H1 (cell line): ENCODE results near the gene ERP44. TPM values are rescaled to one million over a fixed set of nuclear protein-coding genes. Genes with fewer than 3 reads are reported as not detected.

Experiments
- CTCF ChIA-PET: fragments of 300-600 bp; sonication (Branson Sonifier 250); formaldehyde crosslinking; loops from one replicate; lab custom pipeline; 2021; ENCODE audit not compliant: partially characterized antibody; lab: Charles Lee
- POLR2A ChIA-PET: fragments of 300-600 bp; sonication (Branson Sonifier 250); formaldehyde crosslinking; loops from one replicate; lab custom pipeline; 2021; ENCODE audit warnings: inconsistent platforms; ENCODE audit not compliant: partially characterized antibody; lab: Charles Lee
- DNase-seq, 2 experiments: peaks; one replicate each; pipeline versions ENCODE4 v3.0.0 to v3.0.0-alpha.2; 2010 to 2022; ENCODE audit warnings: low spot score in 2 of 2, low read depth in 1 of 2, mixed read lengths in 1 of 2
- FAIRE-seq: peaks from 2 replicates; lab custom pipeline; 2011; peaks lifted over from hg19 to GRCh38; lab: Jason Lieb, UNC
- H2AFZ ChIP-seq: 2 replicates; pipeline ENCODE4 v1.8.1; 2012; ENCODE audit warnings: low read length, inconsistent platforms
- H2AK5ac ChIP-seq: 2 replicates; pipeline ENCODE4 v1.6.1; 2013; ENCODE audit warnings: low read depth, low read length
- H2BK120ac ChIP-seq: replicated peaks from 2 replicates; pipeline ENCODE3; 2013; ENCODE audit warnings: low read depth, low read length, inconsistent platforms
- H2BK12ac ChIP-seq: 2 replicates; pipeline ENCODE4 v1.6.1; 2013; ENCODE audit warnings: low read depth, low read length
- H2BK15ac ChIP-seq: 2 replicates; pipeline ENCODE4 v1.6.1; 2013; ENCODE audit warnings: low read length
- H2BK20ac ChIP-seq: 2 replicates; pipeline ENCODE4 v1.6.1; 2013; ENCODE audit warnings: low read length
- H2BK5ac ChIP-seq: 2 replicates; pipeline ENCODE4 v1.6.1; 2013; ENCODE audit warnings: low read depth, low read length
- H3K14ac ChIP-seq: 2 replicates; pipeline ENCODE4 v1.6.1; 2013; ENCODE audit warnings: inconsistent platforms; ENCODE audit not compliant: insufficient read length
- H3K18ac ChIP-seq: 2 replicates; pipeline ENCODE4 v1.6.1; 2013; ENCODE audit warnings: low read length; ENCODE audit errors: extremely low read depth
- H3K23ac ChIP-seq: 2 replicates; pipeline ENCODE4 v1.6.1; 2013; ENCODE audit warnings: inconsistent platforms; ENCODE audit not compliant: insufficient read length
- H3K23me2 ChIP-seq: 2 replicates; pipeline ENCODE4 v1.6.1; 2013; ENCODE audit warnings: low read depth, low read length
- H3K27ac ChIP-seq: 2 replicates; pipeline ENCODE4 v1.6.1; 2011; ENCODE audit warnings: low read depth, low read length, inconsistent platforms
- H3K27me3 ChIP-seq, 4 experiments: replicated peaks in 1 of 4; 1 replicate in 1 of 4; 2 replicates in 3 of 4; pipeline versions ENCODE4 v1.6.1 to v1.8.1; 2011 to 2013; ENCODE audit warnings: low read length in 3 of 4, mild to moderate bottlenecking in 3 of 4, inconsistent platforms in 2 of 4, mixed read lengths in 2 of 4, moderate library complexity in 1 of 4; ENCODE audit not compliant: control insufficient read depth in 3 of 4, insufficient read depth in 3 of 4; ENCODE audit errors: extremely low read depth in 1 of 4
- H3K36me3 ChIP-seq, 4 experiments: 2 replicates each; pipeline versions ENCODE4 v1.6.1 to v1.8.1; 2011 to 2013; ENCODE audit warnings: mild to moderate bottlenecking in 4 of 4, low read length in 3 of 4, moderate library complexity in 2 of 4, control low read depth in 1 of 4, inconsistent platforms in 1 of 4; ENCODE audit not compliant: insufficient read depth in 4 of 4, control insufficient read depth in 2 of 4
- H3K4ac ChIP-seq: replicated peaks from 2 replicates; pipeline ENCODE3; 2013; ENCODE audit warnings: low read length, low read depth, mixed read lengths, inconsistent platforms; ENCODE audit not compliant: insufficient read length
- H3K4me1 ChIP-seq, 4 experiments: replicated peaks in 1 of 4; 1 replicate in 1 of 4; 2 replicates in 3 of 4; pipeline versions ENCODE4 v1.6.1 to v1.8.1; 2011 to 2013; ENCODE audit warnings: low read length in 3 of 4, inconsistent platforms in 2 of 4, mixed read lengths in 1 of 4; ENCODE audit not compliant: insufficient read depth in 4 of 4, control insufficient read depth in 3 of 4
- H3K4me2 ChIP-seq, 2 experiments: 2 replicates each; pipeline versions ENCODE4 v1.6.1 to v1.8.1; 2011 to 2013; ENCODE audit warnings: low read depth in 2 of 2, low read length in 2 of 2, control low read depth in 1 of 2, inconsistent platforms in 1 of 2, mild to moderate bottlenecking in 1 of 2; ENCODE audit not compliant: insufficient read depth in 1 of 2
- H3K4me3 ChIP-seq, 4 experiments: fragments of 200-600, 300-600 bp in 1 of 4; sonication (generic), shearing (Covaris generic), sonication (Bioruptor Twin) in 1 of 4; 2 replicates each; pipeline versions ENCODE4 v1.5.1 to v1.8.1; 2011 to 2016; ENCODE audit warnings: low read length in 4 of 4, low read depth in 3 of 4, control low read depth in 2 of 4, inconsistent platforms in 2 of 4, mild to moderate bottlenecking in 2 of 4, mixed read lengths in 1 of 4, moderate library complexity in 1 of 4; ENCODE audit not compliant: insufficient read depth in 2 of 4; ENCODE audit errors: extremely low read depth in 1 of 4
- H3K56ac ChIP-seq: replicated peaks from 2 replicates; pipeline ENCODE3; 2013; ENCODE audit warnings: low read depth, mild to moderate bottlenecking, mixed read lengths, low read length, inconsistent platforms; ENCODE audit not compliant: insufficient read length
- H3K79me1 ChIP-seq: 2 replicates; pipeline ENCODE4 v1.6.1; 2013; ENCODE audit warnings: low read depth, low read length, control low read depth
- H3K79me2 ChIP-seq, 2 experiments: 2 replicates each; pipeline versions ENCODE4 v1.6.1 to v1.8.1; 2012 to 2013; ENCODE audit warnings: low read length in 2 of 2, mild to moderate bottlenecking in 2 of 2, inconsistent platforms in 1 of 2; ENCODE audit not compliant: insufficient read depth in 2 of 2, control insufficient read depth in 1 of 2
- H3K9ac ChIP-seq, 4 experiments: replicated peaks in 1 of 4; 1 replicate in 1 of 4; 2 replicates in 3 of 4; pipeline versions ENCODE4 v1.6.1 to v1.8.1; 2011 to 2013; ENCODE audit warnings: low read depth in 3 of 4, low read length in 3 of 4, control low read depth in 2 of 4, mild to moderate bottlenecking in 2 of 4, moderate library complexity in 2 of 4, inconsistent platforms in 1 of 4; ENCODE audit errors: extremely low read depth in 1 of 4
- H3K9me3 ChIP-seq, 2 experiments: 2 replicates each; pipeline versions ENCODE4 v1.6.1 to v1.8.1; 2012 to 2013; ENCODE audit warnings: mild to moderate bottlenecking in 2 of 2, moderate library complexity in 2 of 2, control low read depth in 1 of 2, inconsistent platforms in 1 of 2, low read depth in 1 of 2, low read length in 1 of 2, mixed read lengths in 1 of 2; ENCODE audit not compliant: insufficient read depth in 2 of 2
- H4K20me1 ChIP-seq, 2 experiments: replicated peaks in 1 of 2; 2 replicates each; pipeline versions ENCODE3 to v1.8.1; 2011 to 2013; ENCODE audit warnings: inconsistent platforms in 2 of 2, low read length in 2 of 2, mild to moderate bottlenecking in 1 of 2; ENCODE audit not compliant: insufficient read depth in 2 of 2, control insufficient read depth in 1 of 2
- H4K5ac ChIP-seq: 2 replicates; pipeline ENCODE4 v1.6.1; 2013; ENCODE audit warnings: low read length, low read depth, mixed read lengths, inconsistent platforms; ENCODE audit not compliant: insufficient read length
- H4K8ac ChIP-seq: 2 replicates; pipeline ENCODE4 v1.8.0; 2013; ENCODE audit warnings: mild to moderate bottlenecking, moderate library complexity, low read length, inconsistent platforms; ENCODE audit not compliant: insufficient read depth; ENCODE audit errors: extremely low read depth
- H4K91ac ChIP-seq: replicated peaks from 2 replicates; pipeline ENCODE3; 2013; ENCODE audit warnings: low read length, mixed read lengths, inconsistent platforms; ENCODE audit not compliant: insufficient read length
- BACH1 ChIP-seq: IDR thresholded peaks from 2 replicates; pipeline ENCODE4 v1.6.1; 2012; ENCODE audit warnings: low read length, improper control_type of control experiment
- BCL11A ChIP-seq, 2 experiments: IDR thresholded peaks; one replicate each; pipeline ENCODE4 v1.6.1; 2011; ENCODE audit warnings: low read depth in 2 of 2, low read length in 2 of 2, mild to moderate bottlenecking in 2 of 2
- CBX8 ChIP-seq: fragments of 300-800, 300-1000 bp; sonication (generic); IDR thresholded peaks from 2 replicates; pipeline ENCODE4 v1.7.1; 2016; ENCODE audit warnings: low read depth, low read length, borderline replicate concordance
- CHD2 ChIP-seq: IDR thresholded peaks from 2 replicates; pipeline ENCODE4 v1.6.1; 2012; ENCODE audit warnings: low read length, improper control_type of control experiment
- CREB1 ChIP-seq: IDR thresholded peaks from 2 replicates; pipeline ENCODE4 v1.6.1; 2012; ENCODE audit warnings: inconsistent platforms
- GTF2F1 ChIP-seq: IDR thresholded peaks from 2 replicates; pipeline ENCODE4 v1.6.1; 2012; ENCODE audit warnings: low read depth, low read length, improper control_type of control experiment, borderline replicate concordance
- JUN ChIP-seq: IDR thresholded peaks from 2 replicates; pipeline ENCODE4 v1.6.1; 2011; ENCODE audit warnings: low read depth, mild to moderate bottlenecking, improper control_type of control experiment, low read length
- KDM1A ChIP-seq: fragments of 200-600, 300-600 bp; sonication (generic); IDR thresholded peaks from 2 replicates; pipeline ENCODE4 v1.7.1; 2016; ENCODE audit warnings: mild to moderate bottlenecking, low read length, borderline replicate concordance
- POLR2AphosphoS5 ChIP-seq: IDR thresholded peaks from 2 replicates; pipeline ENCODE4 v1.6.1; 2011; ENCODE audit warnings: low read depth, low read length
- SRF ChIP-seq: IDR thresholded peaks from 2 replicates; pipeline ENCODE4 v1.6.1; 2011; ENCODE audit warnings: mild to moderate bottlenecking, low read depth, low read length, moderate library complexity
- TAF1 ChIP-seq: IDR thresholded peaks from 2 replicates; pipeline ENCODE4 v1.6.1; 2011; ENCODE audit warnings: mild to moderate bottlenecking, low read depth, low read length
- TBP ChIP-seq: IDR thresholded peaks from 2 replicates; pipeline ENCODE4 v1.6.1; 2011; ENCODE audit warnings: low read depth, low read length, improper control_type of control experiment
- polyA plus RNA-seq, 7 experiments: library from polyadenylated mRNA; depleted of rRNA in 3 of 7; stranded (reverse) in 5 of 7; unstranded in 2 of 7; fragments of >200 nt in 5 of 7; fragments of 200-250 nt in 2 of 7; gene quantifications; 1 replicate in 5 of 7; 2 replicates in 1 of 7; 4 replicates in 1 of 7; pipeline versions ENCODE4 v1.2.1 to v1.2.3, GENCODE V29; 2011 to 2013; ENCODE audit warnings: missing spikeins in 2 of 7, mixed read lengths in 2 of 7
- total RNA-seq: library from RNA; stranded (reverse); fragmentation: NEBNext Ultra II Directional; extraction: Animal tissue kit (Norgen Biotek cat#: 25700); gene quantifications from 2 replicates; pipeline ENCODE4 v1.2.1, GENCODE V29; 2021

Gene ERP44
- total and polyA plus RNA-seq, 2 of the 8 experiments (the other 6 are each of a cell fraction or from before 2014, with no cell fraction given): 5.7 to 15.6 TPM

DNA sequence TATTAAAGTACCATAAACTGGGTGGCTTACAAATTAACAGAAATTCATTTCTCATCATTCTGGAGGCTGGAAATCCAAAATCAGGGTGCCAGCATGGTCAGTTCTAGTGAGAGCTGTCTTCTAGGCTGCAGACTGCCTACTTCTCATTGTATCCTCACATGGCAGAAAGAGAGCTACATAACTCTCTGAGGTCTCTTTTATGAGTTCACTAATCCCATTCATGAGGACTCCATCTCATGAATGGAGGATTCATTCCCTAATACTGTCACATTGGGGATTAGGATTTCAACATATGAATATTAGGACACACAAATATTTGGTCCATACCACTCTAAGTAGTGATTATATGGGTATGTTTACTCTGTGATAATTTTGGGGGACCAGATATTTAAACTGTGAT is 84.0 kb downstream of the ERP44 start:
- Histone ChIP-seq H3K4ac (no peak overlapping the region), H3K27ac (no peak overlapping the region), H3K14ac (no peak overlapping the region), H3K4me3 (no peak overlapping the region), H2BK120ac (no peak overlapping the region), H3K36me3 (no peaks in the 10 kb centered on the region), H3K56ac (no peak overlapping the region), H2AK5ac (no peak overlapping the region), H3K27me3 (no peaks in the 10 kb centered on the region), H3K4me1 (no peaks in the 10 kb centered on the region), H3K23me2 (no peaks in the 10 kb centered on the region), H3K9ac (no peak overlapping the region), H3K79me2 (no peaks in the 10 kb centered on the region), H2BK12ac (no peak overlapping the region), H4K91ac (no peak overlapping the region), H2BK20ac (no peak overlapping the region), H3K4me2 (no peak overlapping the region), H3K79me1 (no peaks in the 10 kb centered on the region), H3K9me3 (no peaks in the 10 kb centered on the region), H2AFZ (no peak overlapping the region), H4K20me1 (peaks cover 0 to 2% of the 10 kb centered on the region in 2 experiments), H2BK5ac (no peak overlapping the region), H3K18ac (no peak overlapping the region), H4K8ac (no peak overlapping the region), H4K5ac (no peak overlapping the region), H2BK15ac (no peak overlapping the region), H3K23ac (no peak overlapping the region)
- POLR2A ChIA-PET: interaction anchor here (0.6 kb wide), 1 partner anchor 11 kb away, joined by 3 read pairs; no protein-coding TSS in a partner anchor
- FAIRE-seq: no peak
- CTCF ChIA-PET: interaction anchor here (0.7 to 2.6 kb wide), 4 partner anchors 9 to 202 kb away, joined by 3 to 9 read pairs (median 3); no protein-coding TSS in a partner anchor
- no peak for DNase-seq
- TF ChIP-seq CREB1: no peak
- no peak for TF ChIP-seq SRF
- no peak for TF ChIP-seq TAF1
- no peak for TF ChIP-seq JUN
- TF ChIP-seq CBX8: no peak
- no peak for TF ChIP-seq POLR2AphosphoS5
- TF ChIP-seq CHD2: no peak
- no peak for TF ChIP-seq GTF2F1
- TF ChIP-seq BACH1: no peak
- TF ChIP-seq TBP: no peak
- TF ChIP-seq KDM1A: no peak
- no peak for TF ChIP-seq BCL11A (IDR thresholded peaks at IDR 0.05; ENCODE audit: low read depth in 2 of 2, low read length in 2 of 2)
